T-cell (primary cell): ENCODE measurements around the gene TP53I11. TPM values are rescaled to one million over a fixed set of nuclear protein-coding genes. Genes with fewer than 3 reads are reported as not detected.

Experiments used
- ATAC-seq, 4 experiments: fragments of 200-7000 bp in 3 of 4; fragments of 150-1000 bp in 1 of 4; cut with Tn5 transposase; replicated peaks in 1 of 4; 1 replicate in 3 of 4; 2 replicates in 1 of 4; pipeline ENCODE4 v1.10.0; 2021; ENCODE audit warnings: moderate library complexity in 3 of 4, mild to moderate bottlenecking in 2 of 4, moderate number of reproducible peaks in 1 of 4
- CTCF ChIA-PET, 2 donors: fragments of 300-600 bp; sonication (Branson Sonifier 250); formaldehyde crosslinking; loops; one replicate each; lab custom pipeline; 2022; ENCODE audit warnings: antibody characterized with exemption in 2 of 2; lab: Charles Lee
- POLR2A ChIA-PET, 2 donors: fragments of 300-600 bp; sonication (Branson Sonifier 250); formaldehyde crosslinking; loops; one replicate each; lab custom pipeline; 2022; ENCODE audit warnings: antibody characterized with exemption in 2 of 2; lab: Charles Lee
- DNase-seq, 35 experiments: peaks; one replicate each; pipeline versions ENCODE4 v3.0.0 to v3.0.0-alpha.2; 2013 to 2023
- H3K27ac ChIP-seq: one replicate; pipeline ENCODE4 v1.5.1; 2013; ENCODE audit warnings: low read length
- H3K27me3 ChIP-seq, 2 experiments: replicated peaks in 1 of 2; 1 replicate in 1 of 2; 2 replicates in 1 of 2; pipeline versions ENCODE4 v1.6.1 to v1.7.0; 2013; ENCODE audit warnings: low read length in 1 of 2, mixed read lengths in 1 of 2; ENCODE audit not compliant: control insufficient read depth in 2 of 2, insufficient read depth in 2 of 2; ENCODE audit errors: extremely low read depth in 1 of 2
- H3K36me3 ChIP-seq, 2 donors: 1 replicate in 1 of 2; 2 replicates in 1 of 2; pipeline versions ENCODE4 v1.6.1 to v1.7.0; 2013; ENCODE audit warnings: low read length in 1 of 2; ENCODE audit not compliant: control insufficient read depth in 2 of 2, insufficient read depth in 1 of 2; ENCODE audit errors: extremely low read depth in 1 of 2
- H3K4me1 ChIP-seq, 2 experiments: 1 replicate in 1 of 2; 2 replicates in 1 of 2; pipeline versions ENCODE4 v1.6.1 to v1.7.0; 2013; ENCODE audit warnings: low read length in 2 of 2, mixed read lengths in 1 of 2; ENCODE audit not compliant: insufficient read depth in 2 of 2, control insufficient read depth in 1 of 2; ENCODE audit errors: extremely low read depth in 1 of 2
- H3K4me3 ChIP-seq, 2 donors: 1 replicate in 1 of 2; 2 replicates in 1 of 2; pipeline versions ENCODE4 v1.5.1 to v1.7.0; 2013; ENCODE audit warnings: mild to moderate bottlenecking in 2 of 2, low read length in 1 of 2, moderate library complexity in 1 of 2; ENCODE audit not compliant: control insufficient read depth in 1 of 2; ENCODE audit errors: extremely low read depth in 1 of 2
- H3K9me3 ChIP-seq: 2 replicates; pipeline ENCODE4 v1.7.0; 2013
- H3K27ac Mint-ChIP-seq, 2 donors: one replicate each; pipeline ENCODE4 v1.8.0; 2020 to 2021; ENCODE audit warnings: mild to moderate bottlenecking in 2 of 2, mixed read lengths in 2 of 2
- H3K27me3 Mint-ChIP-seq, 2 donors: one replicate each; pipeline ENCODE4 v1.8.0; 2021 to 2022; ENCODE audit warnings: mixed read lengths in 2 of 2
- H3K36me3 Mint-ChIP-seq: one replicate; pipeline ENCODE4 v1.8.0; 2021; ENCODE audit warnings: mixed read lengths
- H3K4me1 Mint-ChIP-seq, 3 donors: one replicate each; pipeline ENCODE4 v1.8.0; 2020 to 2022; ENCODE audit warnings: mixed read lengths in 3 of 3, mild to moderate bottlenecking in 1 of 3
- H3K4me3 Mint-ChIP-seq, 3 donors: one replicate each; pipeline ENCODE4 v1.8.0; 2020 to 2022; ENCODE audit warnings: mild to moderate bottlenecking in 3 of 3, mixed read lengths in 3 of 3, moderate library complexity in 3 of 3
- H3K9me3 Mint-ChIP-seq, 3 donors: one replicate each; pipeline ENCODE4 v1.8.0; 2020 to 2022; ENCODE audit warnings: mixed read lengths in 3 of 3
- WGBS: methylation state at CpG from one replicate; pipeline ENCODE4 v1.1.5; 2013; ENCODE audit warnings: missing lambda C conversion rate; ENCODE audit not compliant: insufficient coverage; 5-methylcytosine and 5-hydroxymethylcytosine counted together
- total RNA-seq, 35 experiments: library from RNA in 6 of 35; stranded (reverse) in 6 of 35; fragments of 120-200 nt in 1 of 35; gene quantifications; one replicate each; pipeline versions ENCODE4 v1.2.1 to v1.2.4 and lab custom pipeline; 2013 to 2026

Gene TP53I11
- total RNA-seq, 5 donors from 2014 or later (not counting 1 experiment from before 2014, with no cell fraction given), result 6.6 to 27.0 (median 16.4) TPM

GRCh38 chr11:44934110-44934509 is 16.6 kb downstream of the TP53I11 start:
- H3K27ac Mint-ChIP-seq, result peak overlapping the region in 1 of 2 donors; percentile 13
- no peak overlapping the region for H3K4me3 Mint-ChIP-seq
- POLR2A ChIA-PET, result no interaction called here

GRCh38 chr11:44931466-44931865 is 19.2 kb downstream of the TP53I11 start:
- Mint-ChIP-seq H3K4me1 (peaks cover 2 to 10% (median 5%) of the 10 kb centered on the region in 3 donors), H3K27ac (no peak overlapping the region), H3K36me3 (peaks cover 14% of the 10 kb centered on the region), H3K4me3 (no peak overlapping the region), H3K27me3 (no peaks in the 10 kb centered on the region), H3K9me3 (no peaks in the 10 kb centered on the region)
- peaks cover 0 to 6% of the 10 kb centered on the region in 2 experiments for H3K4me1 ChIP-seq
- DNase-seq (no peak), ATAC-seq (no peak)
- H3K27me3 ChIP-seq, result peaks cover 0 to 3% of the 10 kb centered on the region in 2 experiments
- no peaks in the 10 kb centered on the region for H3K9me3 ChIP-seq
- ChIA-PET CTCF (interaction anchor here (0.8 to 3.6 kb wide), 7 partner anchors 23 to 181 kb away, joined by 3 to 27 read pairs (median 4); no protein-coding TSS in a partner anchor), POLR2A (interaction anchor here in 1 of 2 donors (0.6 kb wide), 1 partner anchor 815 kb away, joined by 6 read pairs; no protein-coding TSS in a partner anchor)
- 86% methylated on average over 1 of the region's 3 CpGs for WGBS
- peaks cover 0 to 3% of the 10 kb centered on the region in 2 donors for H3K36me3 ChIP-seq
- H3K4me3 ChIP-seq, result no peak overlapping the region
- no peak overlapping the region for H3K27ac ChIP-seq

More at GRCh38 chr11:44934110-44934509, 16.6 kb downstream of the TP53I11 start:
- Histone ChIP-seq H3K27ac (no peak overlapping the region), H3K4me3 (no peak overlapping the region), H3K27me3 (no peaks in the 10 kb centered on the region), H3K36me3 (peaks cover 0 to 3% of the 10 kb centered on the region in 2 donors), H3K9me3 (no peaks in the 10 kb centered on the region), H3K4me1 (peaks cover 0 to 7% of the 10 kb centered on the region in 2 experiments)
- DNase-seq (no peak), ATAC-seq (no peak)
- 91% methylated on average over 2 of the region's 2 CpGs for WGBS
- H3K4me1 Mint-ChIP-seq, result peaks cover 0 to 3% (median 0%) of the 10 kb centered on the region in 3 donors
- H3K36me3 Mint-ChIP-seq, result peaks cover 14% of the 10 kb centered on the region
- no peaks in the 10 kb centered on the region for H3K9me3 Mint-ChIP-seq
- H3K27me3 Mint-ChIP-seq, result no peaks in the 10 kb centered on the region
- CTCF ChIA-PET, result interaction anchor here (0.5 to 1.6 kb wide), 3 partner anchors 171 to 315 kb away, joined by 3 to 7 read pairs (median 7); no protein-coding TSS in a partner anchor

- DNase-seq (no peak), ATAC-seq (no peak)
- ChIA-PET CTCF (interaction anchor here (0.5 to 3.6 kb wide), 8 partner anchors 10 to 1752 kb away, joined by 3 to 27 read pairs (median 4); no protein-coding TSS in a partner anchor), POLR2A (no interaction called here)
- H3K9me3 ChIP-seq, result no peaks in the 10 kb centered on the region
- H3K4me1 ChIP-seq, result peaks cover 0 to 3% of the 10 kb centered on the region in 2 experiments
- H3K27ac ChIP-seq, result no peak overlapping the region
- peaks cover 0 to 3% of the 10 kb centered on the region in 2 experiments for H3K27me3 ChIP-seq
- peaks cover 14% of the 10 kb centered on the region for H3K36me3 Mint-ChIP-seq
- H3K27ac Mint-ChIP-seq, result no peak overlapping the region
- 86% methylated on average over 9 of the region's 13 CpGs for WGBS
- no peak overlapping the region for H3K4me3 ChIP-seq
- peaks cover 0 to 3% of the 10 kb centered on the region in 2 donors for H3K36me3 ChIP-seq
- H3K4me3 Mint-ChIP-seq, result no peak overlapping the region
- H3K27me3 Mint-ChIP-seq, result no peaks in the 10 kb centered on the region
- H3K4me1 Mint-ChIP-seq, result peaks cover 2 to 10% (median 2%) of the 10 kb centered on the region in 3 donors
- no peaks in the 10 kb centered on the region for H3K9me3 Mint-ChIP-seq
Measured at GRCh38 chr11:44930588-44931302, 19.9 kb downstream of the TP53I11 start.

- POLR2A ChIA-PET, result interaction anchor here in 1 of 2 donors (0.6 kb wide), 1 partner anchor 30 kb away, joined by 4 read pairs; no protein-coding TSS in a partner anchor
- peaks cover 2 to 10% (median 2%) of the 10 kb centered on the region in 3 donors for H3K4me1 Mint-ChIP-seq
- no peaks in the 10 kb centered on the region for H3K27me3 Mint-ChIP-seq
Measured at GRCh38 chr11:44928816-44929215, 21.9 kb downstream of the TP53I11 start.

GRCh38 chr11:44928144-44928543 is 22.5 kb downstream of the TP53I11 start:
- Mint-ChIP-seq H3K27me3 (no peaks in the 10 kb centered on the region), H3K36me3 (peaks cover 14% of the 10 kb centered on the region), H3K4me1 (peaks cover 2 to 10% (median 2%) of the 10 kb centered on the region in 3 donors), H3K4me3 (no peak overlapping the region), H3K9me3 (no peaks in the 10 kb centered on the region), H3K27ac (no peak overlapping the region)
- Histone ChIP-seq H3K4me3 (no peak overlapping the region), H3K27ac (no peak overlapping the region), H3K36me3 (peaks cover 0 to 3% of the 10 kb centered on the region in 2 donors), H3K27me3 (peaks cover 0 to 3% of the 10 kb centered on the region in 2 experiments), H3K4me1 (peaks cover 0 to 3% of the 10 kb centered on the region in 2 experiments), H3K9me3 (no peaks in the 10 kb centered on the region)
- ATAC-seq, result no peak
- DNase-seq, result no peak
- 91% methylated on average over 4 of the region's 4 CpGs for WGBS
- CTCF ChIA-PET, result interaction anchor here (0.5 to 4.0 kb wide), 10 partner anchors 8 to 472 kb away, joined by 3 to 39 read pairs (median 6); no protein-coding TSS in a partner anchor
- POLR2A ChIA-PET, result no interaction called here

More at GRCh38 chr11:44928816-44929215, 21.9 kb downstream of the TP53I11 start:
- Mint-ChIP-seq H3K27ac (no peak overlapping the region), H3K4me3 (no peak overlapping the region), H3K9me3 (no peaks in the 10 kb centered on the region), H3K36me3 (peaks cover 14% of the 10 kb centered on the region)
- Histone ChIP-seq H3K27me3 (peaks cover 0 to 3% of the 10 kb centered on the region in 2 experiments), H3K9me3 (no peaks in the 10 kb centered on the region), H3K36me3 (peaks cover 0 to 3% of the 10 kb centered on the region in 2 donors), H3K4me3 (no peak overlapping the region), H3K27ac (no peak overlapping the region), H3K4me1 (peaks cover 0 to 3% of the 10 kb centered on the region in 2 experiments)
- DNase-seq (no peak), ATAC-seq (no peak)
- WGBS, result no CpG with 5 or more reads among the region's 4 CpGs
- CTCF ChIA-PET, result interaction anchor here (0.7 to 4.0 kb wide), 7 partner anchors 24 to 410 kb away, joined by 3 to 39 read pairs (median 3); no protein-coding TSS in a partner anchor

- peaks cover 2 to 10% (median 2%) of the 10 kb centered on the region in 3 donors for H3K4me1 Mint-ChIP-seq
- DNase-seq, result peak in 28 of 35 experiments; percentile 11 to 74 (median 41)
- no peaks in the 10 kb centered on the region for H3K27me3 Mint-ChIP-seq
- no peak overlapping the region for H3K4me3 Mint-ChIP-seq
- H3K4me1 ChIP-seq, result peaks cover 0 to 3% of the 10 kb centered on the region in 2 experiments
- H3K36me3 Mint-ChIP-seq, result peaks cover 17% of the 10 kb centered on the region
- H3K27ac Mint-ChIP-seq, result no peak overlapping the region
- peaks cover 0 to 3% of the 10 kb centered on the region in 2 experiments for H3K27me3 ChIP-seq
- H3K4me3 ChIP-seq, result no peak overlapping the region
- ATAC-seq, result peak in 3 of 4 experiments; percentile 62 to 71 (median 64)
- ChIA-PET CTCF (interaction anchor here (0.5 to 4.0 kb wide), 16 partner anchors 8 to 375 kb away, joined by 3 to 39 read pairs (median 4); no protein-coding TSS in a partner anchor), POLR2A (no interaction called here)
- H3K9me3 Mint-ChIP-seq, result no peaks in the 10 kb centered on the region
- 24% methylated on average over 5 of the region's 16 CpGs for WGBS
- no peak overlapping the region for H3K27ac ChIP-seq
- H3K36me3 ChIP-seq, result peaks cover 0 to 3% of the 10 kb centered on the region in 2 donors
- H3K9me3 ChIP-seq, result no peaks in the 10 kb centered on the region
Measured at GRCh38 chr11:44927174-44927661, 23.5 kb downstream of the TP53I11 start.
